Measurements from ENCODE around the gene CRAMP1.

CRAMP1 gene

GRCh38 chr16:1709356-1709755 is 97.2 kb downstream of the CRAMP1 start:
- no peak overlapping the region for H2BK12ac ChIP-seq (ENCODE audit: low read length)
- H3K9ac ChIP-seq (ENCODE audit: low read depth, low read length, poor library complexity) = no peak overlapping the region
- no peak overlapping the region for H4K8ac ChIP-seq (ENCODE audit: low read depth, low read length)
- no peak overlapping the region for H2BK15ac ChIP-seq (ENCODE audit: low read length)
- H3K9me3 ChIP-seq (replicated peaks in 1 of 2; ENCODE audit: control insufficient read depth in 2 of 2, insufficient read depth in 1 of 2, low read depth in 1 of 2, low read length in 2 of 2) = no peaks in the 10 kb centered on the region
- no peak overlapping the region for H3K14ac ChIP-seq (ENCODE audit: low read length)
- no peak overlapping the region for H3K4me2 ChIP-seq (ENCODE audit: insufficient read depth, low read length, poor library complexity, severe bottlenecking)
- no peak overlapping the region for H4K91ac ChIP-seq (ENCODE audit: low read depth, low read length, poor library complexity)
- no peak overlapping the region for H3K18ac ChIP-seq (ENCODE audit: low read length)
- no peaks in the 10 kb centered on the region for H3K27me3 ChIP-seq (ENCODE audit: control insufficient read depth in 3 of 3, insufficient read depth in 3 of 3, low read depth in 1 of 3, low read length in 3 of 3)
- H3K36me3 ChIP-seq (replicated peaks in 1 of 2; ENCODE audit: control insufficient read depth in 2 of 2, insufficient read depth in 2 of 2, low read length in 2 of 2) = peaks cover 2 to 23% of the 10 kb centered on the region in 2 donors
- WGBS, 2 donors (ENCODE audit: extremely low coverage in 2 of 2, insufficient read length in 2 of 2, insufficient replicate concordance in 1 of 2) = no CpG with 5 or more reads among the region's 15 CpGs
- H2AFZ ChIP-seq (ENCODE audit: low read length) = no peak overlapping the region
- no peak overlapping the region for H2BK120ac ChIP-seq (ENCODE audit: low read depth, low read length)
- H3K27ac ChIP-seq (replicated peaks; ENCODE audit: low read length) = no peak overlapping the region
- no peak overlapping the region for H2AK5ac ChIP-seq (ENCODE audit: low read depth, low read length)
- no peak overlapping the region for H2BK5ac ChIP-seq (ENCODE audit: low read length)
- H3K4me1 ChIP-seq (ENCODE audit: control insufficient read depth in 2 of 2, insufficient read depth in 1 of 2, low read depth in 1 of 2, low read length in 2 of 2) = peaks cover 5 to 12% of the 10 kb centered on the region in 2 donors
- H3K23ac ChIP-seq (ENCODE audit: low read depth, low read length, poor library complexity) = no peak overlapping the region
- H3K4me3 ChIP-seq (ENCODE audit: low read length in 2 of 2) = no peak overlapping the region
- DNase-seq (ENCODE audit: low spot score) = no peak
- H3K79me1 ChIP-seq (ENCODE audit: low read depth, low read length) = peaks cover 24% of the 10 kb centered on the region
- H3K4ac ChIP-seq (ENCODE audit: low read length) = no peak overlapping the region

- Histone ChIP-seq H2AK5ac (ENCODE audit: low read depth, low read length) (no peak overlapping the region), H4K8ac (ENCODE audit: low read depth, low read length) (no peak overlapping the region), H3K27me3 (ENCODE audit: control insufficient read depth in 3 of 3, insufficient read depth in 3 of 3, low read depth in 1 of 3, low read length in 3 of 3) (no peaks in the 10 kb centered on the region), H2AFZ (ENCODE audit: low read length) (no peak overlapping the region), H3K4me2 (ENCODE audit: insufficient read depth, low read length, poor library complexity, severe bottlenecking) (no peak overlapping the region), H3K27ac (replicated peaks; ENCODE audit: low read length) (no peak overlapping the region), H2BK5ac (ENCODE audit: low read length) (peak overlapping the region; percentile 24), H3K79me1 (ENCODE audit: low read depth, low read length) (peaks cover 24% of the 10 kb centered on the region), H3K4me3 (ENCODE audit: low read length in 2 of 2) (no peak overlapping the region), H3K4ac (ENCODE audit: low read length) (no peak overlapping the region), H2BK12ac (ENCODE audit: low read length) (no peak overlapping the region), H3K18ac (ENCODE audit: low read length) (no peak overlapping the region), H2BK120ac (ENCODE audit: low read depth, low read length) (no peak overlapping the region), H3K36me3 (replicated peaks in 1 of 2; ENCODE audit: control insufficient read depth in 2 of 2, insufficient read depth in 2 of 2, low read length in 2 of 2) (peaks cover 2 to 23% of the 10 kb centered on the region in 2 donors), H3K4me1 (ENCODE audit: control insufficient read depth in 2 of 2, insufficient read depth in 1 of 2, low read depth in 1 of 2, low read length in 2 of 2) (peaks cover 5 to 12% of the 10 kb centered on the region in 2 donors), H4K91ac (ENCODE audit: low read depth, low read length, poor library complexity) (no peak overlapping the region), H3K14ac (ENCODE audit: low read length) (no peak overlapping the region), H3K23ac (ENCODE audit: low read depth, low read length, poor library complexity) (no peak overlapping the region), H2BK15ac (ENCODE audit: low read length) (no peak overlapping the region), H3K9ac (ENCODE audit: low read depth, low read length, poor library complexity) (peak overlapping the region; percentile 37), H3K9me3 (replicated peaks in 1 of 2; ENCODE audit: control insufficient read depth in 2 of 2, insufficient read depth in 1 of 2, low read depth in 1 of 2, low read length in 2 of 2) (no peaks in the 10 kb centered on the region)
- no CpG with 5 or more reads among the region's 17 CpGs for whole genome bisulfite sequencing, 2 donors (ENCODE audit: extremely low coverage in 2 of 2, insufficient read length in 2 of 2, insufficient replicate concordance in 1 of 2)
- DNase-seq (ENCODE audit: low spot score) = no peak
Observed at GRCh38 chr16:1710811-1711507, 98.8 kb downstream of the CRAMP1 start.

- Histone ChIP-seq H4K8ac (ENCODE audit: low read depth, low read length) (no peak overlapping the region), H2BK5ac (ENCODE audit: low read length) (peak overlapping the region; percentile 53), H3K14ac (ENCODE audit: low read length) (no peak overlapping the region), H3K9ac (ENCODE audit: low read depth, low read length, poor library complexity) (peak overlapping the region; percentile 24), H3K4ac (ENCODE audit: low read length) (no peak overlapping the region), H3K9me3 (replicated peaks in 1 of 2; ENCODE audit: control insufficient read depth in 2 of 2, insufficient read depth in 1 of 2, low read depth in 1 of 2, low read length in 2 of 2) (no peaks in the 10 kb centered on the region), H3K18ac (ENCODE audit: low read length) (no peak overlapping the region), H2BK15ac (ENCODE audit: low read length) (no peak overlapping the region), H2BK12ac (ENCODE audit: low read length) (no peak overlapping the region), H3K4me3 (ENCODE audit: low read length in 2 of 2) (no peak overlapping the region), H2BK120ac (ENCODE audit: low read depth, low read length) (no peak overlapping the region), H3K4me2 (ENCODE audit: insufficient read depth, low read length, poor library complexity, severe bottlenecking) (no peak overlapping the region), H3K27me3 (ENCODE audit: control insufficient read depth in 3 of 3, insufficient read depth in 3 of 3, low read depth in 1 of 3, low read length in 3 of 3) (no peaks in the 10 kb centered on the region), H3K27ac (replicated peaks; ENCODE audit: low read length) (no peak overlapping the region), H4K91ac (ENCODE audit: low read depth, low read length, poor library complexity) (no peak overlapping the region), H3K4me1 (ENCODE audit: control insufficient read depth in 2 of 2, insufficient read depth in 1 of 2, low read depth in 1 of 2, low read length in 2 of 2) (peaks cover 0 to 4% of the 10 kb centered on the region in 2 donors), H3K23ac (ENCODE audit: low read depth, low read length, poor library complexity) (no peak overlapping the region), H3K36me3 (replicated peaks in 1 of 2; ENCODE audit: control insufficient read depth in 2 of 2, insufficient read depth in 2 of 2, low read length in 2 of 2) (peaks cover 2 to 24% of the 10 kb centered on the region in 2 donors), H3K79me1 (ENCODE audit: low read depth, low read length) (peaks cover 17% of the 10 kb centered on the region), H2AK5ac (ENCODE audit: low read depth, low read length) (no peak overlapping the region), H2AFZ (ENCODE audit: low read length) (no peak overlapping the region)
- no peak for DNase-seq (ENCODE audit: low spot score)
- no CpG with 5 or more reads among the region's 14 CpGs for WGBS, 2 donors (ENCODE audit: extremely low coverage in 2 of 2, insufficient read length in 2 of 2, insufficient replicate concordance in 1 of 2)
Observed at GRCh38 chr16:1712791-1713261, 100.7 kb downstream of the CRAMP1 start.

GRCh38 chr16:1713331-1713730 is 101.2 kb downstream of the CRAMP1 start:
- H4K91ac ChIP-seq (ENCODE audit: low read depth, low read length, poor library complexity) = no peak overlapping the region
- no peak overlapping the region for H2AFZ ChIP-seq (ENCODE audit: low read length)
- no peak overlapping the region for H3K4me3 ChIP-seq (ENCODE audit: low read length in 2 of 2)
- H3K36me3 ChIP-seq (replicated peaks in 1 of 2; ENCODE audit: control insufficient read depth in 2 of 2, insufficient read depth in 2 of 2, low read length in 2 of 2) = peaks cover 2 to 19% of the 10 kb centered on the region in 2 donors
- H2BK5ac ChIP-seq (ENCODE audit: low read length) = no peak overlapping the region
- no peak overlapping the region for H4K8ac ChIP-seq (ENCODE audit: low read depth, low read length)
- H2AK5ac ChIP-seq (ENCODE audit: low read depth, low read length) = no peak overlapping the region
- WGBS, 2 donors (ENCODE audit: extremely low coverage in 2 of 2, insufficient read length in 2 of 2, insufficient replicate concordance in 1 of 2) = no CpG with 5 or more reads among the region's 7 CpGs
- no peak for DNase-seq (ENCODE audit: low spot score)
- no peak overlapping the region for H3K23ac ChIP-seq (ENCODE audit: low read depth, low read length, poor library complexity)
- H3K9ac ChIP-seq (ENCODE audit: low read depth, low read length, poor library complexity) = no peak overlapping the region
- no peak overlapping the region for H2BK12ac ChIP-seq (ENCODE audit: low read length)
- H3K27me3 ChIP-seq (ENCODE audit: control insufficient read depth in 3 of 3, insufficient read depth in 3 of 3, low read depth in 1 of 3, low read length in 3 of 3) = no peaks in the 10 kb centered on the region
- no peak overlapping the region for H3K14ac ChIP-seq (ENCODE audit: low read length)
- no peaks in the 10 kb centered on the region for H3K9me3 ChIP-seq (replicated peaks in 1 of 2; ENCODE audit: control insufficient read depth in 2 of 2, insufficient read depth in 1 of 2, low read depth in 1 of 2, low read length in 2 of 2)
- no peak overlapping the region for H2BK15ac ChIP-seq (ENCODE audit: low read length)
- no peak overlapping the region for H2BK120ac ChIP-seq (ENCODE audit: low read depth, low read length)
- no peak overlapping the region for H3K4me2 ChIP-seq (ENCODE audit: insufficient read depth, low read length, poor library complexity, severe bottlenecking)
- H3K4me1 ChIP-seq (ENCODE audit: control insufficient read depth in 2 of 2, insufficient read depth in 1 of 2, low read depth in 1 of 2, low read length in 2 of 2) = no peaks in the 10 kb centered on the region
- H3K18ac ChIP-seq (ENCODE audit: low read length) = no peak overlapping the region
- no peak overlapping the region for H3K27ac ChIP-seq (replicated peaks; ENCODE audit: low read length)
- H3K79me1 ChIP-seq (ENCODE audit: low read depth, low read length) = peaks cover 13% of the 10 kb centered on the region
- no peak overlapping the region for H3K4ac ChIP-seq (ENCODE audit: low read length)

Data from neuronal stem cell (in vitro differentiated cells).